H1 (cell line): ENCODE measurements around the gene CD79A. TPM values are rescaled to one million over a fixed set of nuclear protein-coding genes. Genes with fewer than 3 reads are reported as not detected.
A peak's percentile ranks its signal among the peaks of the same experiment; 100 is the strongest.

Source experiments
- CTCF ChIA-PET: fragments of 300-600 bp; sonication (Branson Sonifier 250); formaldehyde crosslinking; loops from one replicate; lab custom pipeline; 2021; ENCODE audit not compliant: partially characterized antibody; lab: Charles Lee
- POLR2A ChIA-PET: fragments of 300-600 bp; sonication (Branson Sonifier 250); formaldehyde crosslinking; loops from one replicate; lab custom pipeline; 2021; ENCODE audit warnings: inconsistent platforms; ENCODE audit not compliant: partially characterized antibody; lab: Charles Lee
- DNase-seq, 2 experiments: peaks; one replicate each; pipeline versions ENCODE4 v3.0.0 to v3.0.0-alpha.2; 2010 to 2022; ENCODE audit warnings: low spot score in 2 of 2, low read depth in 1 of 2, mixed read lengths in 1 of 2
- FAIRE-seq: peaks from 2 replicates; lab custom pipeline; 2011; peaks lifted over from hg19 to GRCh38; lab: Jason Lieb, UNC
- H2AFZ ChIP-seq: 2 replicates; pipeline ENCODE4 v1.8.1; 2012; ENCODE audit warnings: low read length, inconsistent platforms
- H2AK5ac ChIP-seq: 2 replicates; pipeline ENCODE4 v1.6.1; 2013; ENCODE audit warnings: low read depth, low read length
- H2BK120ac ChIP-seq: replicated peaks from 2 replicates; pipeline ENCODE3; 2013; ENCODE audit warnings: low read depth, low read length, inconsistent platforms
- H2BK12ac ChIP-seq: 2 replicates; pipeline ENCODE4 v1.6.1; 2013; ENCODE audit warnings: low read depth, low read length
- H2BK15ac ChIP-seq: 2 replicates; pipeline ENCODE4 v1.6.1; 2013; ENCODE audit warnings: low read length
- H2BK20ac ChIP-seq: 2 replicates; pipeline ENCODE4 v1.6.1; 2013; ENCODE audit warnings: low read length
- H2BK5ac ChIP-seq: 2 replicates; pipeline ENCODE4 v1.6.1; 2013; ENCODE audit warnings: low read depth, low read length
- H3K14ac ChIP-seq: 2 replicates; pipeline ENCODE4 v1.6.1; 2013; ENCODE audit warnings: inconsistent platforms; ENCODE audit not compliant: insufficient read length
- H3K18ac ChIP-seq: 2 replicates; pipeline ENCODE4 v1.6.1; 2013; ENCODE audit warnings: low read length; ENCODE audit errors: extremely low read depth
- H3K23ac ChIP-seq: 2 replicates; pipeline ENCODE4 v1.6.1; 2013; ENCODE audit warnings: inconsistent platforms; ENCODE audit not compliant: insufficient read length
- H3K23me2 ChIP-seq: 2 replicates; pipeline ENCODE4 v1.6.1; 2013; ENCODE audit warnings: low read depth, low read length
- H3K27ac ChIP-seq: 2 replicates; pipeline ENCODE4 v1.6.1; 2011; ENCODE audit warnings: low read depth, low read length, inconsistent platforms
- H3K27me3 ChIP-seq, 4 experiments: replicated peaks in 1 of 4; 1 replicate in 1 of 4; 2 replicates in 3 of 4; pipeline versions ENCODE4 v1.6.1 to v1.8.1; 2011 to 2013; ENCODE audit warnings: low read length in 3 of 4, mild to moderate bottlenecking in 3 of 4, inconsistent platforms in 2 of 4, mixed read lengths in 2 of 4, moderate library complexity in 1 of 4; ENCODE audit not compliant: control insufficient read depth in 3 of 4, insufficient read depth in 3 of 4; ENCODE audit errors: extremely low read depth in 1 of 4
- H3K36me3 ChIP-seq, 4 experiments: 2 replicates each; pipeline versions ENCODE4 v1.6.1 to v1.8.1; 2011 to 2013; ENCODE audit warnings: mild to moderate bottlenecking in 4 of 4, low read length in 3 of 4, moderate library complexity in 2 of 4, control low read depth in 1 of 4, inconsistent platforms in 1 of 4; ENCODE audit not compliant: insufficient read depth in 4 of 4, control insufficient read depth in 2 of 4
- H3K4ac ChIP-seq: replicated peaks from 2 replicates; pipeline ENCODE3; 2013; ENCODE audit warnings: low read length, low read depth, mixed read lengths, inconsistent platforms; ENCODE audit not compliant: insufficient read length
- H3K4me1 ChIP-seq, 4 experiments: replicated peaks in 1 of 4; 1 replicate in 1 of 4; 2 replicates in 3 of 4; pipeline versions ENCODE4 v1.6.1 to v1.8.1; 2011 to 2013; ENCODE audit warnings: low read length in 3 of 4, inconsistent platforms in 2 of 4, mixed read lengths in 1 of 4; ENCODE audit not compliant: insufficient read depth in 4 of 4, control insufficient read depth in 3 of 4
- H3K4me2 ChIP-seq, 2 experiments: 2 replicates each; pipeline versions ENCODE4 v1.6.1 to v1.8.1; 2011 to 2013; ENCODE audit warnings: low read depth in 2 of 2, low read length in 2 of 2, control low read depth in 1 of 2, inconsistent platforms in 1 of 2, mild to moderate bottlenecking in 1 of 2; ENCODE audit not compliant: insufficient read depth in 1 of 2
- H3K4me3 ChIP-seq, 4 experiments: fragments of 200-600, 300-600 bp in 1 of 4; sonication (generic), shearing (Covaris generic), sonication (Bioruptor Twin) in 1 of 4; 2 replicates each; pipeline versions ENCODE4 v1.5.1 to v1.8.1; 2011 to 2016; ENCODE audit warnings: low read length in 4 of 4, low read depth in 3 of 4, control low read depth in 2 of 4, inconsistent platforms in 2 of 4, mild to moderate bottlenecking in 2 of 4, mixed read lengths in 1 of 4, moderate library complexity in 1 of 4; ENCODE audit not compliant: insufficient read depth in 2 of 4; ENCODE audit errors: extremely low read depth in 1 of 4
- H3K56ac ChIP-seq: replicated peaks from 2 replicates; pipeline ENCODE3; 2013; ENCODE audit warnings: low read depth, mild to moderate bottlenecking, mixed read lengths, low read length, inconsistent platforms; ENCODE audit not compliant: insufficient read length
- H3K79me1 ChIP-seq: 2 replicates; pipeline ENCODE4 v1.6.1; 2013; ENCODE audit warnings: low read depth, low read length, control low read depth
- H3K79me2 ChIP-seq, 2 experiments: 2 replicates each; pipeline versions ENCODE4 v1.6.1 to v1.8.1; 2012 to 2013; ENCODE audit warnings: low read length in 2 of 2, mild to moderate bottlenecking in 2 of 2, inconsistent platforms in 1 of 2; ENCODE audit not compliant: insufficient read depth in 2 of 2, control insufficient read depth in 1 of 2
- H3K9ac ChIP-seq, 4 experiments: replicated peaks in 1 of 4; 1 replicate in 1 of 4; 2 replicates in 3 of 4; pipeline versions ENCODE4 v1.6.1 to v1.8.1; 2011 to 2013; ENCODE audit warnings: low read depth in 3 of 4, low read length in 3 of 4, control low read depth in 2 of 4, mild to moderate bottlenecking in 2 of 4, moderate library complexity in 2 of 4, inconsistent platforms in 1 of 4; ENCODE audit errors: extremely low read depth in 1 of 4
- H3K9me3 ChIP-seq, 2 experiments: 2 replicates each; pipeline versions ENCODE4 v1.6.1 to v1.8.1; 2012 to 2013; ENCODE audit warnings: mild to moderate bottlenecking in 2 of 2, moderate library complexity in 2 of 2, control low read depth in 1 of 2, inconsistent platforms in 1 of 2, low read depth in 1 of 2, low read length in 1 of 2, mixed read lengths in 1 of 2; ENCODE audit not compliant: insufficient read depth in 2 of 2
- H4K20me1 ChIP-seq, 2 experiments: replicated peaks in 1 of 2; 2 replicates each; pipeline versions ENCODE3 to v1.8.1; 2011 to 2013; ENCODE audit warnings: inconsistent platforms in 2 of 2, low read length in 2 of 2, mild to moderate bottlenecking in 1 of 2; ENCODE audit not compliant: insufficient read depth in 2 of 2, control insufficient read depth in 1 of 2
- H4K5ac ChIP-seq: 2 replicates; pipeline ENCODE4 v1.6.1; 2013; ENCODE audit warnings: low read length, low read depth, mixed read lengths, inconsistent platforms; ENCODE audit not compliant: insufficient read length
- H4K8ac ChIP-seq: 2 replicates; pipeline ENCODE4 v1.8.0; 2013; ENCODE audit warnings: mild to moderate bottlenecking, moderate library complexity, low read length, inconsistent platforms; ENCODE audit not compliant: insufficient read depth; ENCODE audit errors: extremely low read depth
- H4K91ac ChIP-seq: replicated peaks from 2 replicates; pipeline ENCODE3; 2013; ENCODE audit warnings: low read length, mixed read lengths, inconsistent platforms; ENCODE audit not compliant: insufficient read length
- CREB1 ChIP-seq: IDR thresholded peaks from 2 replicates; pipeline ENCODE4 v1.6.1; 2012; ENCODE audit warnings: inconsistent platforms
- EGR1 ChIP-seq: IDR thresholded peaks from 2 replicates; pipeline ENCODE4 v1.6.1; 2011; ENCODE audit warnings: low read depth, low read length, borderline replicate concordance
- FOSL1 ChIP-seq: IDR thresholded peaks from 2 replicates; pipeline ENCODE4 v1.6.1; 2011; ENCODE audit warnings: mild to moderate bottlenecking, low read depth, low read length, moderate library complexity; ENCODE audit not compliant: insufficient read depth
- POLR2A ChIP-seq, 2 experiments: IDR thresholded peaks; 1 replicate in 1 of 2; 2 replicates in 1 of 2; pipeline ENCODE4 v1.6.1; 2011; ENCODE audit warnings: low read depth in 2 of 2, low read length in 2 of 2, mild to moderate bottlenecking in 2 of 2; ENCODE audit errors: control extremely low read depth in 1 of 2
- POLR2AphosphoS5 ChIP-seq: IDR thresholded peaks from 2 replicates; pipeline ENCODE4 v1.6.1; 2011; ENCODE audit warnings: low read depth, low read length
- SP4 ChIP-seq: IDR thresholded peaks from 2 replicates; pipeline ENCODE4 v1.6.1; 2012; ENCODE audit warnings: low read length, inconsistent platforms
- TCF12 ChIP-seq: IDR thresholded peaks from 2 replicates; pipeline ENCODE4 v1.6.1; 2011; ENCODE audit warnings: low read depth, mild to moderate bottlenecking, low read length
- WGBS, 2 experiments: shearing (Covaris generic) in 1 of 2; methylation state at CpG; one replicate each; pipeline versions ENCODE4 v1.1.6 to v1.1.7; 2013 to 2015; ENCODE audit warnings: low lambda C conversion rate in 2 of 2, mixed read lengths in 2 of 2, inconsistent platforms in 1 of 2, low coverage in 1 of 2, missing lambda C conversion rate in 1 of 2; ENCODE audit not compliant: insufficient replicate concordance in 2 of 2, insufficient coverage in 1 of 2, insufficient read length in 1 of 2; ENCODE audit errors: extremely low coverage in 1 of 2, missing lambda C conversion rate in 1 of 2; 5-methylcytosine and 5-hydroxymethylcytosine counted together
- polyA plus RNA-seq, 7 experiments: library from polyadenylated mRNA; depleted of rRNA in 3 of 7; stranded (reverse) in 5 of 7; unstranded in 2 of 7; fragments of >200 nt in 5 of 7; fragments of 200-250 nt in 2 of 7; gene quantifications; 1 replicate in 5 of 7; 2 replicates in 1 of 7; 4 replicates in 1 of 7; pipeline versions ENCODE4 v1.2.1 to v1.2.3, GENCODE V29; 2011 to 2013; ENCODE audit warnings: missing spikeins in 2 of 7, mixed read lengths in 2 of 7
- total RNA-seq: library from RNA; stranded (reverse); fragmentation: NEBNext Ultra II Directional; extraction: Animal tissue kit (Norgen Biotek cat#: 25700); gene quantifications from 2 replicates; pipeline ENCODE4 v1.2.1, GENCODE V29; 2021
- TF ChIP-seq, protein P1 (sequence below): IDR thresholded peaks from 2 replicates; pipeline ENCODE4 v1.6.1; 2012; ENCODE audit warnings: inconsistent platforms

CD79A gene
- total and polyA plus RNA-seq, 2 of the 8 experiments (the other 6 are each of a cell fraction or from before 2014, with no cell fraction given), result 0.54 to 0.77 TPM

DNA sequence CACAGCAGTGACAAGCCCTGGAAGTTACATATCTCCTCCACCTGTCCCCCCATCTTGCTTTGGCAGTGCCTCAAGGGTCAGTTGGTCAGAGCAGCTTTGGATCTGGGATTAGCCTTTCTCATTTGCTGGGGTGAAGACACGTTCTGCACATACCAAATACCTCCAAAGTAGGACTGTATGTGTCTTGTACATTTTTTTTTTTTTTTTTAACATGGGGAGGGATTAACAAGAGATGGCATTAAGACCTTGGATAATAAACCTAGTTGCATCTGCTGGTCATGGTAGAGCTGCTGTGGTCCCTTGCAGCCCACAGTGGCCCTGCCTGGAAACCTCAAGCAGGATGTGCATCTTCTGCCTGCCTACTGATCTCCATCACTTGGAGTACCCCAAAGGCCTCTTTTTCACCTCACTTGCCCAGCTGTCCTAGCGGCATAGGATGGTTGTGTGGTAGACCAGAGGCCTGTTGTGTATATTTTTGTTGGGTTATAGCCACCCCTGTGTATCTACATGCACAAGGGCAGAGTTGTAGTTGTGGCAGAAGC, 14.6 kb upstream of the CD79A start:
- Histone ChIP-seq H3K4me1 (peaks cover 3 to 27% (median 14%) of the 10 kb centered on the region in 4 experiments), H4K91ac (no peak overlapping the region), H3K27ac (no peak overlapping the region), H2BK12ac (no peak overlapping the region), H3K4ac (no peak overlapping the region), H4K8ac (peak overlapping the region; percentile 60; the same call in 1 of the 2 replicates), H2BK5ac (no peak overlapping the region), H3K79me1 (peaks cover 22% of the 10 kb centered on the region), H3K9ac (peak overlapping the region in 2 of 4 experiments; percentile 8 to 50; a peak in 2 of 7 replicates), H2AK5ac (no peak overlapping the region), H3K4me2 (peak overlapping the region; percentile 92 to 97), H3K4me3 (peak overlapping the region in 1 of 4 experiments; percentile 81; a peak in 3 of 8 replicates), H3K79me2 (peaks cover 22 to 68% of the 10 kb centered on the region in 2 experiments), H4K5ac (no peak overlapping the region), H3K27me3 (no peaks in the 10 kb centered on the region), H3K14ac (no peak overlapping the region), H2BK120ac (no peak overlapping the region), H3K23me2 (peaks cover 6% of the 10 kb centered on the region), H3K23ac (no peak overlapping the region), H3K18ac (no peak overlapping the region), H2BK20ac (no peak overlapping the region), H3K9me3 (no peaks in the 10 kb centered on the region), H3K56ac (no peak overlapping the region), H2AFZ (no peak overlapping the region), H2BK15ac (no peak overlapping the region), H4K20me1 (peaks cover 28 to 29% of the 10 kb centered on the region in 2 experiments), H3K36me3 (peaks cover 50 to 65% (median 59%) of the 10 kb centered on the region in 4 experiments)
- FAIRE-seq (no peak), DNase-seq (no peak)
- TF ChIP-seq EGR1 (no peak), SP4 (no peak), CREB1 (no peak), TCF12 (no peak), POLR2A (IDR thresholded peaks at IDR 0.05; ENCODE audit: control extremely low read depth in 1 of 2, low read depth in 2 of 2, low read length in 2 of 2) (peak in 1 of 2 experiments; percentile 48; a peak in 1 of 3 replicates), FOSL1 (no peak), POLR2AphosphoS5 (peak; percentile 72; the same call in 1 of the 2 replicates)
- TF ChIP-seq, protein P1, sequence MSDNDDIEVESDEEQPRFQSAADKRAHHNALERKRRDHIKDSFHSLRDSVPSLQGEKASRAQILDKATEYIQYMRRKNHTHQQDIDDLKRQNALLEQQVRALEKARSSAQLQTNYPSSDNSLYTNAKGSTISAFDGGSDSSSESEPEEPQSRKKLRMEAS, result no peak
- ChIA-PET POLR2A (interaction anchor here (0.6 to 13.9 kb wide), 21 partner anchors 11 to 1663 kb away, joined by 3 to 298 read pairs (median 4); partner anchors contain the start of genes ARHGEF1, CD79A and RABAC1), CTCF (interaction anchor here (0.6 to 2.5 kb wide), 6 partner anchors 8 to 294 kb away, joined by 3 to 13 read pairs (median 4); no protein-coding TSS in a partner anchor)
- 93% methylated on average over 2 of the region's 2 CpGs; no CpG with 5 or more reads in 1 of the 2 experiments for WGBS, 2 experiments
